Activated naive CD4-positive, alpha-beta T cell treated with anti-CD3 and anti-CD28 coated beads for 36 hours (primary cell): Measurements from ENCODE around the gene UNKL. TPM values are rescaled to one million over a fixed set of nuclear protein-coding genes. Genes with fewer than 3 reads are reported as not detected.

Source experiments
- CTCF ChIA-PET: fragments of 350-600 bp; sonication (Branson Sonifier 250); formaldehyde crosslinking; loops from one replicate; lab custom pipeline; 2021; ENCODE audit warnings: antibody characterized with exemption; lab: Charles Lee
- DNase-seq: peaks from one replicate; pipeline ENCODE4 v3.0.0-alpha.2; 2020
- H3K27ac Mint-ChIP-seq: one replicate; pipeline ENCODE4 v1.8.0; 2021; ENCODE audit warnings: mild to moderate bottlenecking, mixed read lengths
- H3K27me3 Mint-ChIP-seq: one replicate; pipeline ENCODE4 v1.8.0; 2021; ENCODE audit warnings: low read depth, mixed read lengths
- H3K36me3 Mint-ChIP-seq: one replicate; pipeline ENCODE4 v1.8.0; 2021; ENCODE audit warnings: low read depth, mixed read lengths
- H3K4me1 Mint-ChIP-seq: one replicate; pipeline ENCODE4 v1.8.0; 2021; ENCODE audit warnings: low read depth, mixed read lengths
- H3K4me3 Mint-ChIP-seq: one replicate; pipeline ENCODE4 v1.8.0; 2021; ENCODE audit warnings: mild to moderate bottlenecking, moderate library complexity, mixed read lengths
- H3K9me3 Mint-ChIP-seq: one replicate; pipeline ENCODE4 v1.8.0; 2021; ENCODE audit warnings: mixed read lengths
- intact Hi-C: fragments of 100-400 bp; cut with micrococcal nuclease; formaldehyde crosslinking; loops from one replicate; pipeline ENCODE4 v1.15.1; 2023
- total RNA-seq, 2 experiments: library from RNA; stranded (reverse); gene quantifications; one replicate each; pipeline ENCODE4 v1.2.3, GENCODE V29; 2021

Gene UNKL, protein sequence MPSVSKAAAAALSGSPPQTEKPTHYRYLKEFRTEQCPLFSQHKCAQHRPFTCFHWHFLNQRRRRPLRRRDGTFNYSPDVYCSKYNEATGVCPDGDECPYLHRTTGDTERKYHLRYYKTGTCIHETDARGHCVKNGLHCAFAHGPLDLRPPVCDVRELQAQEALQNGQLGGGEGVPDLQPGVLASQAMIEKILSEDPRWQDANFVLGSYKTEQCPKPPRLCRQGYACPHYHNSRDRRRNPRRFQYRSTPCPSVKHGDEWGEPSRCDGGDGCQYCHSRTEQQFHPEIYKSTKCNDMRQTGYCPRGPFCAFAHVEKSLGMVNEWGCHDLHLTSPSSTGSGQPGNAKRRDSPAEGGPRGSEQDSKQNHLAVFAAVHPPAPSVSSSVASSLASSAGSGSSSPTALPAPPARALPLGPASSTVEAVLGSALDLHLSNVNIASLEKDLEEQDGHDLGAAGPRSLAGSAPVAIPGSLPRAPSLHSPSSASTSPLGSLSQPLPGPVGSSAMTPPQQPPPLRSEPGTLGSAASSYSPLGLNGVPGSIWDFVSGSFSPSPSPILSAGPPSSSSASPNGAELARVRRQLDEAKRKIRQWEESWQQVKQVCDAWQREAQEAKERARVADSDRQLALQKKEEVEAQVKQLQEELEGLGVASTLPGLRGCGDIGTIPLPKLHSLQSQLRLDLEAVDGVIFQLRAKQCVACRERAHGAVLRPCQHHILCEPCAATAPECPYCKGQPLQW
- 10 to 100 TPM; 35.9 to 38.4 TPM for total RNA-seq

DNA sequence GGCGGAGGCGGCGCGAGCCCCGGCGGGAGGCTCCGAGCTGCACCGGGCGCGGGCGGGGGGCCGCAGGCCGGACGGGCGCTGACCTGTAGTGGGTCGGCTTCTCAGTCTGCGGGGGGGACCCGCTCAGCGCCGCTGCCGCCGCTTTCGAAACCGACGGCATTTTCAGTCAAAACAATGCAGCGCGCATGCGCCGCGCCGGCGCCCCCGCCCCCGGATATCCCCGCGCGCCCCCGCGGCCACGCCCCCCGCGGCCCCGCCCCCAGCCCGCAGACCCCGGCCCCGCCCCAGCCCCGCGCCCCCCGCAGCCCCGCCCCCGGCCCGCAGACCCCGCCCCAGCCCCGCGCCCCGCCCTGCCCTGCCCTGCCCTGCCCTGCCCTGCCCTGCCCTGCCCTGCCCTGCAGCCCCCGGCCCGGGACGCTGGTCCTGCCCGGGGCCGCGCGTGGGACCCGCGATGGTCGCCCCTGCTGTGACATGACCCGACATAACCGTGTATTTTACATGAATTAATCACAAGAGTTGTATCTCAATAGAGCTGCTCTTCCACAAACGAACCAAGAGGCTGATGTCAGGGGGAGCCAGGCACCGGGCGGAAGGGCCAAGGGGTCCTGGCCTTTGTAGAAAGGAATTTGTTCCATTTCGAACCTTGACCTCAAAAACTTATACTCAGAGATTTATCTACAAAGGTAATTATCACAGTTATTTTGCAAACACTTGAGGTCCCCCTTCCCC, at the start of gene UNKL:
TSS of gene UNKL (minus strand) at position 173 of the 729 bp plus-strand sequence. CDS start at position 160, 13 bp downstream.
- Mint-ChIP-seq H3K4me1 (peaks cover 32% of the 10 kb centered on the region), H3K27me3 (no peaks in the 10 kb centered on the region), H3K27ac (peak within 1 kb of the TSS; percentile 86), H3K9me3 (no peaks in the 10 kb centered on the region), H3K4me3 (peak within 1 kb of the TSS; percentile 84), H3K36me3 (peaks cover 3% of the 10 kb centered on the region)
- DNase-seq: peak; percentile 79
- intact Hi-C loops: loop anchor here (5.0 kb wide), 1 partner anchor 37 kb away; no protein-coding TSS in a partner anchor
- CTCF ChIA-PET: interaction anchor here (1.1 kb wide), 1 partner anchor 113 kb away, joined by 3 read pairs; no protein-coding TSS in a partner anchor

- CTCF ChIA-PET: no interaction called here
- H3K36me3 Mint-ChIP-seq: peaks cover 4% of the 10 kb centered on the region
- H3K4me1 Mint-ChIP-seq: peaks cover 6% of the 10 kb centered on the region
- intact Hi-C loops: no loop called here
- no peak overlapping the region for H3K4me3 Mint-ChIP-seq
- no peak overlapping the region for H3K27ac Mint-ChIP-seq
- DNase-seq: no peak
- H3K9me3 Mint-ChIP-seq: no peaks in the 10 kb centered on the region
- H3K27me3 Mint-ChIP-seq: no peaks in the 10 kb centered on the region
Observed at GRCh38 chr16:1461146-1461545, 46.6 kb upstream of the UNKL start.

DNA sequence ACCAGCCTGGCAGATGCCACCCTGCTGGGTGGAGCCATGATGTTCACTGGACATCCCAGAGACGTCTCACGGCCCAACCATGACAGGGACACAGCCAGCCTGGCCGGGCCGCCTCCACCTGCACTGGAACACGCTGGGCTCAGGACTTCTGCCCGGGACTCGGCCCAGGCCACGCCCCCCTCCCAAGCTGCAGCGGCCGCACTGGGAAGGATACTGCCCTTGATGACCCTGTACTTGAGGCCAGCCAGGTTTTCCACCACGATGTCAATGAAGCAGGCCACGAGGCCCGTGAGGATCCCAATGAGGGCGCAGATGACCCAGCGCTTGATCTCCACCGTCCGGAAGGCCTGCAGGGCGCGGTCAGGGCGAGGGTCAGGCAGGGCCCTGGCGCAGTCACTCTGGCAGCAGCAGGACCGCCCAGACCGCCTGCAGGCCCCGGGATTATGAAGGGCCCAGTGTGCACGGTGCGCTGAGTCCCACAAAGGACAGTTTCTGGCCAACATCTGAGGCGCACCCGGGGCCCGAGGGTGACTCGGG, 46.2 kb upstream of the UNKL start:
- CTCF ChIA-PET: no interaction called here
- Mint-ChIP-seq H3K36me3 (peaks cover 4% of the 10 kb centered on the region), H3K9me3 (no peaks in the 10 kb centered on the region), H3K4me1 (peaks cover 6% of the 10 kb centered on the region), H3K4me3 (no peak overlapping the region), H3K27me3 (no peaks in the 10 kb centered on the region), H3K27ac (no peak overlapping the region)
- intact Hi-C loops: no loop called here
- no peak for DNase-seq

GRCh38 chr16:1459967-1460366, 45.5 kb upstream of the UNKL start:
- Mint-ChIP-seq H3K4me1 (peaks cover 6% of the 10 kb centered on the region), H3K27me3 (no peaks in the 10 kb centered on the region), H3K36me3 (peaks cover 5% of the 10 kb centered on the region), H3K27ac (no peak overlapping the region), H3K4me3 (no peak overlapping the region), H3K9me3 (no peaks in the 10 kb centered on the region)
- intact Hi-C loops: no loop called here
- no peak for DNase-seq
- CTCF ChIA-PET: no interaction called here

DNA sequence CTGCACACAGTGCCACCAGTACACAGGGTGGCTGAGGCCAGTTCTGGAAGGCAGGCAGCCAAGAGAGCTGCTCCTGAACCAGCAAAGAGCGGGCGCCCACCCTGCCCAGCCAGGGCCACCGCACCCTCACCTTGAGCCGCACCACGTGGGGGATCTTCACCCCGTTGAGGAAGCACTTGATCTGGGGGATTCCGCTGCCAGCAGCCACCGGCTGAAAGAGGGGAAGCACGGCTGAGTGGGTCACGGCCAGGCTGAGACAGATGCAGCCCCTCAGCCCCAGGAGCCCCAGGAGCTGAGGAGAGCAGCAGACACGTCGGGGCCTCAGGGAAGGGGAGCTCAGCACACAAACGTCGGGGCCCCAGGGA, 44.5 kb upstream of the UNKL start:
- CTCF ChIA-PET: no interaction called here
- peaks cover 10% of the 10 kb centered on the region for H3K4me1 Mint-ChIP-seq
- H3K27me3 Mint-ChIP-seq: no peaks in the 10 kb centered on the region
- H3K9me3 Mint-ChIP-seq: no peaks in the 10 kb centered on the region
- H3K36me3 Mint-ChIP-seq: peaks cover 6% of the 10 kb centered on the region
- H3K27ac Mint-ChIP-seq: no peak overlapping the region
- intact Hi-C loops: no loop called here
- DNase-seq: no peak
- H3K4me3 Mint-ChIP-seq: no peak overlapping the region

GRCh38 chr16:1458336-1458976, 44.0 kb upstream of the UNKL start:
- H3K36me3 Mint-ChIP-seq: peaks cover 6% of the 10 kb centered on the region
- intact Hi-C loops: no loop called here
- CTCF ChIA-PET: no interaction called here
- peaks cover 10% of the 10 kb centered on the region for H3K4me1 Mint-ChIP-seq
- H3K9me3 Mint-ChIP-seq: no peaks in the 10 kb centered on the region
- no peaks in the 10 kb centered on the region for H3K27me3 Mint-ChIP-seq
- peak; percentile 30 for DNase-seq
- no peak overlapping the region for H3K4me3 Mint-ChIP-seq
- H3K27ac Mint-ChIP-seq: no peak overlapping the region

GRCh38 chr16:1457489-1458245, 43.2 kb upstream of the UNKL start:
- peaks cover 10% of the 10 kb centered on the region for H3K4me1 Mint-ChIP-seq
- H3K4me3 Mint-ChIP-seq: no peak overlapping the region
- peaks cover 6% of the 10 kb centered on the region for H3K36me3 Mint-ChIP-seq
- no peak overlapping the region for H3K27ac Mint-ChIP-seq
- CTCF ChIA-PET: no interaction called here
- DNase-seq: no peak
- intact Hi-C loops: no loop called here
- H3K27me3 Mint-ChIP-seq: no peaks in the 10 kb centered on the region
- no peaks in the 10 kb centered on the region for H3K9me3 Mint-ChIP-seq

- Mint-ChIP-seq H3K27me3 (no peaks in the 10 kb centered on the region), H3K4me1 (peaks cover 8% of the 10 kb centered on the region), H3K4me3 (no peak overlapping the region), H3K27ac (no peak overlapping the region), H3K36me3 (peaks cover 5% of the 10 kb centered on the region), H3K9me3 (no peaks in the 10 kb centered on the region)
- no peak for DNase-seq
- intact Hi-C loops: no loop called here
- CTCF ChIA-PET: no interaction called here
Observed at GRCh38 chr16:1456951-1457350, 42.4 kb upstream of the UNKL start.

DNA sequence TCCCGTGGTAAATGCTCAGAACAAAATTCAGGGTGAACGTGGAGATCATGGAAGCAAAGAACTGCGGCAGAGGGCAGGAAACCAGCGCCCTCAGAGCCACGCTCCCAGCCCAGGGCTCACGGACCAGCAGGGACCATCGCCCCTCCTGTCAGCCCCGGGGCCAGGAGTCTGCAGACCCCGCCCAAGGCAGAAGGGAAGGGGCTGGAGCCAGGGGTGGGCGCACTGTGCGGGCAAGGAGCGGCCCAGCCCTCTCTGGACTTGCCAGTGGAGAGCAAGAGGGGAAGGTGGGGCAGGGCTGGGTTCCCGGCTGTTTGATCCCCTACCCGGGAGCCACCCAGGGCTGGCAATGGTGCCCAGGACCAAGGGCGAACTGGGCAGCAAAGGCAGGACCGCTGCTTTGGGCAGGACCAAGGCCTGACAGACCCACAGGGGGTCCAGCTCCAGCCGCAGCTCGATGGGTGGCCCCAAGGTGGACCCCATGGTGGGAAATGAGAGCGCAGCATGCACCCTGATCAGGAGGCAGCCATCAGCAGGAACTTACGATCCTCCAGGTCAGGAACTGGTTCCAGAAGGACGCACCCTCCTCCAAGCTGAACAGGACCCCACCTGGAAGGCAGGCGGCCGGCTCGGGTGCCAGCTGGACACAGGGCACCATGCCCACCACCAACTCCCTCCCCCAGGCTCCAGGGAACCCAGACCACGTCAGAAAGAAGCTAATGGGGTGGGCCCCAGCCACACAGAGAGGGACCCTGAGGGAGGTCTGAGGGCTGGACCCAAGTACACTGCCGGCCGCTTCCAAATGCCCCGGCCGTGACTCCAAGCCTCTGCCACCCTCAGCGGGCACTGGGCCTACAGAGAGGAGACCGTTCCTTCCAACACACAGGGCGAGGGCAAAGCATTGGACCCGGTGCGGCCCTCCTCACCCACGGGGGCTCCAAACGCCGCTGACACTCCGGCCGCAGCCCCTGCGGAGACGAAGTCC, 41.0 kb upstream of the UNKL start:
- no peak overlapping the region for H3K4me3 Mint-ChIP-seq
- CTCF ChIA-PET: interaction anchor here (0.6 kb wide), 1 partner anchor 17 kb away, joined by 4 read pairs; no protein-coding TSS in a partner anchor
- intact Hi-C loops: no loop called here
- peaks cover 4% of the 10 kb centered on the region for H3K36me3 Mint-ChIP-seq
- H3K27me3 Mint-ChIP-seq: no peaks in the 10 kb centered on the region
- no peak for DNase-seq
- no peak overlapping the region for H3K27ac Mint-ChIP-seq
- peaks cover 7% of the 10 kb centered on the region for H3K4me1 Mint-ChIP-seq
- no peaks in the 10 kb centered on the region for H3K9me3 Mint-ChIP-seq

GRCh38 chr16:1454561-1454960, 40.1 kb upstream of the UNKL start:
- Mint-ChIP-seq H3K4me1 (peaks cover 7% of the 10 kb centered on the region), H3K36me3 (peaks cover 7% of the 10 kb centered on the region), H3K4me3 (no peak overlapping the region), H3K9me3 (no peaks in the 10 kb centered on the region), H3K27me3 (no peaks in the 10 kb centered on the region), H3K27ac (no peak overlapping the region)
- intact Hi-C loops: no loop called here
- DNase-seq: no peak
- CTCF ChIA-PET: interaction anchor here (0.6 kb wide), 1 partner anchor 18 kb away, joined by 4 read pairs; no protein-coding TSS in a partner anchor
